ENCODE data around the gene KCNMA1.

KCNMA1 gene

DNA sequence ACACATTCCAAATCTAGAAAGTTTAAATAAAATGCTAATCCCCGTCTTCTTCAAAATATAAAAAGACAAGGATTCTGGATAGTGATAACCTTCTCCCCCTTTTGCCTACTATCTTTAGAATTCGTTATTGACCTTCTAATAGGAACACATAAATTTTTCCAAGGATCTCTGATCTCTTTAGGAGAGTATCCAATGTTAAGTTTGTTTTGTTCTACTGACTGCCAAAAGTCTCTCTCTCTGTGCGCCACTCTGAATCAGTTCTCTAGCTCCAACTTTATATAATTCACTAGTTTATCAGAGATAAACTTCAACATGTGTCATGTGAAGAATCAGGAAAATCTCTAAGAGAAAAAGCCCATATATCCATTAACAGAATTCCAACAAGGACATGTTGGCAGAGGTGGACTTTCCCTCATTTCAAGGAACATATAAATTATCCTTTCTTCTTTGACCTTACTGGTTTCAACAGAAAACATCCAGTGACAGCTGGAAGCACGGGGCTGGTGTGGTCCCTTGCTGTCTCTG is 615.6 kb downstream of the KCNMA1 start:
- no peaks in the 10 kb centered on the region for H3K79me2 ChIP-seq (ENCODE audit: insufficient read depth, low read depth)
- no peaks in the 10 kb centered on the region for H3K4me1 ChIP-seq (ENCODE audit: low read depth, poor library complexity, severe bottlenecking)
- no peak overlapping the region for H3K4me3 ChIP-seq (IDR thresholded peaks at IDR 0.05; ENCODE audit: insufficient read depth, low read depth, low read length)
- H3K27me3 ChIP-seq (ENCODE audit: insufficient read depth, low read depth) = no peaks in the 10 kb centered on the region
- H2AFZ ChIP-seq (ENCODE audit: low read depth) = no peak overlapping the region
- TF ChIP-seq, protein P1, sequence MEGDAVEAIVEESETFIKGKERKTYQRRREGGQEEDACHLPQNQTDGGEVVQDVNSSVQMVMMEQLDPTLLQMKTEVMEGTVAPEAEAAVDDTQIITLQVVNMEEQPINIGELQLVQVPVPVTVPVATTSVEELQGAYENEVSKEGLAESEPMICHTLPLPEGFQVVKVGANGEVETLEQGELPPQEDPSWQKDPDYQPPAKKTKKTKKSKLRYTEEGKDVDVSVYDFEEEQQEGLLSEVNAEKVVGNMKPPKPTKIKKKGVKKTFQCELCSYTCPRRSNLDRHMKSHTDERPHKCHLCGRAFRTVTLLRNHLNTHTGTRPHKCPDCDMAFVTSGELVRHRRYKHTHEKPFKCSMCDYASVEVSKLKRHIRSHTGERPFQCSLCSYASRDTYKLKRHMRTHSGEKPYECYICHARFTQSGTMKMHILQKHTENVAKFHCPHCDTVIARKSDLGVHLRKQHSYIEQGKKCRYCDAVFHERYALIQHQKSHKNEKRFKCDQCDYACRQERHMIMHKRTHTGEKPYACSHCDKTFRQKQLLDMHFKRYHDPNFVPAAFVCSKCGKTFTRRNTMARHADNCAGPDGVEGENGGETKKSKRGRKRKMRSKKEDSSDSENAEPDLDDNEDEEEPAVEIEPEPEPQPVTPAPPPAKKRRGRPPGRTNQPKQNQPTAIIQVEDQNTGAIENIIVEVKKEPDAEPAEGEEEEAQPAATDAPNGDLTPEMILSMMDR (conservative IDR thresholded peaks at IDR 0.05; ENCODE audit: low read depth, low read length) = no peak
- no peak overlapping the region for H3K9ac ChIP-seq
- H3K27ac ChIP-seq = no peak overlapping the region
- H4K20me1 ChIP-seq (ENCODE audit: insufficient read depth) = no peaks in the 10 kb centered on the region
- no peaks in the 10 kb centered on the region for H3K36me3 ChIP-seq (ENCODE audit: insufficient read depth)
- no peak overlapping the region for H3K4me2 ChIP-seq

GRCh38 chr10:77020426-77021040 is 617.1 kb downstream of the KCNMA1 start:
- Histone ChIP-seq H3K4me3 (IDR thresholded peaks at IDR 0.05; ENCODE audit: insufficient read depth, low read depth, low read length) (no peak overlapping the region), H3K27me3 (ENCODE audit: insufficient read depth, low read depth) (no peaks in the 10 kb centered on the region), H3K79me2 (ENCODE audit: insufficient read depth, low read depth) (no peaks in the 10 kb centered on the region), H4K20me1 (ENCODE audit: insufficient read depth) (no peaks in the 10 kb centered on the region), H3K9ac (no peak overlapping the region), H2AFZ (ENCODE audit: low read depth) (no peak overlapping the region), H3K4me2 (no peak overlapping the region), H3K36me3 (ENCODE audit: insufficient read depth) (no peaks in the 10 kb centered on the region), H3K4me1 (ENCODE audit: low read depth, poor library complexity, severe bottlenecking) (no peaks in the 10 kb centered on the region), H3K27ac (no peak overlapping the region)
- TF ChIP-seq, protein P1 (conservative IDR thresholded peaks at IDR 0.05; ENCODE audit: low read depth, low read length) = no peak

- Histone ChIP-seq H3K4me3 (IDR thresholded peaks at IDR 0.05; ENCODE audit: insufficient read depth, low read depth, low read length) (no peak overlapping the region), H3K36me3 (ENCODE audit: insufficient read depth) (no peaks in the 10 kb centered on the region), H3K79me2 (ENCODE audit: insufficient read depth, low read depth) (no peaks in the 10 kb centered on the region), H3K9ac (no peak overlapping the region), H3K4me1 (ENCODE audit: low read depth, poor library complexity, severe bottlenecking) (no peaks in the 10 kb centered on the region), H2AFZ (ENCODE audit: low read depth) (no peak overlapping the region), H3K27me3 (ENCODE audit: insufficient read depth, low read depth) (no peaks in the 10 kb centered on the region), H3K27ac (no peak overlapping the region), H3K4me2 (no peak overlapping the region), H4K20me1 (ENCODE audit: insufficient read depth) (no peaks in the 10 kb centered on the region)
- TF ChIP-seq, protein P1 (conservative IDR thresholded peaks at IDR 0.05; ENCODE audit: low read depth, low read length) = no peak
These were observed 620.8 kb downstream of the KCNMA1 start for GRCh38 chr10:77016855-77017254.

GRCh38 chr10:77016278-77016815 is 621.3 kb downstream of the KCNMA1 start:
- Histone ChIP-seq H3K4me3 (IDR thresholded peaks at IDR 0.05; ENCODE audit: insufficient read depth, low read depth, low read length) (no peak overlapping the region), H3K9ac (no peak overlapping the region), H3K27ac (no peak overlapping the region), H3K4me2 (no peak overlapping the region), H3K27me3 (ENCODE audit: insufficient read depth, low read depth) (no peaks in the 10 kb centered on the region), H3K79me2 (ENCODE audit: insufficient read depth, low read depth) (no peaks in the 10 kb centered on the region), H2AFZ (ENCODE audit: low read depth) (no peak overlapping the region), H4K20me1 (ENCODE audit: insufficient read depth) (no peaks in the 10 kb centered on the region), H3K36me3 (ENCODE audit: insufficient read depth) (no peaks in the 10 kb centered on the region), H3K4me1 (ENCODE audit: low read depth, poor library complexity, severe bottlenecking) (no peaks in the 10 kb centered on the region)
- TF ChIP-seq, protein P1 (conservative IDR thresholded peaks at IDR 0.05; ENCODE audit: low read depth, low read length) = no peak

All from KMS-11 (cell line).